Upper lobe of right lung (tissue), 1 donor: Measurements from ENCODE around the gene TEX10. TPM values are rescaled to one million over a fixed set of nuclear protein-coding genes. Genes with fewer than 3 reads are reported as not detected.

Experiments
- ATAC-seq: fragments of 200-7000 bp; cut with Tn5 transposase; one replicate; pipeline ENCODE4 v1.9.1; 2020; ENCODE audit warnings: mild to moderate bottlenecking, moderate library complexity
- DNase-seq: peaks from one replicate; pipeline ENCODE4 v3.0.0-alpha.2; 2020
- H3K27ac ChIP-seq: fragments of 200-600 bp; one replicate; pipeline ENCODE4 v1.8.0; 2022
- H3K27me3 ChIP-seq: fragments of 200-600 bp; one replicate; pipeline ENCODE4 v1.8.0; 2022; ENCODE audit warnings: mild to moderate bottlenecking
- H3K36me3 ChIP-seq: fragments of 200-600 bp; one replicate; pipeline ENCODE4 v1.8.0; 2022
- H3K4me1 ChIP-seq: fragments of 200-600 bp; one replicate; pipeline ENCODE4 v1.8.0; 2022
- H3K4me3 ChIP-seq: fragments of 200-600 bp; one replicate; pipeline ENCODE4 v1.8.0; 2022; ENCODE audit warnings: mild to moderate bottlenecking
- H3K9me3 ChIP-seq: fragments of 200-600 bp; one replicate; pipeline ENCODE4 v1.8.0; 2022
- intact Hi-C: fragments of 100-400 bp; cut with DNase I; formaldehyde crosslinking; loops from one replicate; pipeline ENCODE4 v1.11.0; 2022
- total RNA-seq: library from RNA; stranded (reverse); fragmentation: NEBNext Ultra II Directional; extraction: Animal tissue kit (Norgen Biotek cat#: 25700); gene quantifications from one replicate; pipeline ENCODE4 v1.2.1, GENCODE V29; 2021
- TF ChIP-seq, protein P1 (sequence below): fragments of 200-600 bp; IDR thresholded peaks from one replicate; pipeline ENCODE4 v1.8.0; 2022; ENCODE audit warnings: antibody characterized with exemption
- donor health status: DM: no; HTN: yes; CAD: no; lungs with severe emphysema.

The TEX10 gene
- total RNA-seq, 1 donor from 2014 or later: 13.0 TPM

DNA sequence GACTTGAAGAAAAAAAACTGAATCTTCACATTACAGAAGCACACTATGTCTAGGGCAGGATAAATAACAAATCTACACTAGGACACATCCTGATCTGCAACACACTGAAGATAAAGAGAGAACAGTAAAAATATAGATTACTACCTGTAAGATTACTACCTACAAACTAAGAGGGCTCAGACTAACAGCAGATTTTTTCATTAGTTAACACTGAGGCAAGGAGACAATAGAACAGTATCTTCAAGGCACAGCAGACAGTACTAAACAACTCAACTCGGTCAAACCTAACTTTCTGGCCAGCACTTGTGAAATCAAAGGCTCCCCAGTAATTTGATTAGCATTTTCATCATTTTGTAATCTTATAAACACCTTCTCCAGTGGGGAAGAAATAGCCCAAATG lies 46.5 kb downstream of the TEX10 start:
- intact Hi-C loops: no loop called here
- DNase-seq (no peak), ATAC-seq (no peak)
- peaks cover 53% of the 10 kb centered on the region for H3K36me3 ChIP-seq
- no peaks in the 10 kb centered on the region for H3K27me3 ChIP-seq
- H3K4me3 ChIP-seq: no peak overlapping the region
- H3K9me3 ChIP-seq: no peaks in the 10 kb centered on the region
- no peaks in the 10 kb centered on the region for H3K4me1 ChIP-seq
- TF ChIP-seq, protein P1, sequence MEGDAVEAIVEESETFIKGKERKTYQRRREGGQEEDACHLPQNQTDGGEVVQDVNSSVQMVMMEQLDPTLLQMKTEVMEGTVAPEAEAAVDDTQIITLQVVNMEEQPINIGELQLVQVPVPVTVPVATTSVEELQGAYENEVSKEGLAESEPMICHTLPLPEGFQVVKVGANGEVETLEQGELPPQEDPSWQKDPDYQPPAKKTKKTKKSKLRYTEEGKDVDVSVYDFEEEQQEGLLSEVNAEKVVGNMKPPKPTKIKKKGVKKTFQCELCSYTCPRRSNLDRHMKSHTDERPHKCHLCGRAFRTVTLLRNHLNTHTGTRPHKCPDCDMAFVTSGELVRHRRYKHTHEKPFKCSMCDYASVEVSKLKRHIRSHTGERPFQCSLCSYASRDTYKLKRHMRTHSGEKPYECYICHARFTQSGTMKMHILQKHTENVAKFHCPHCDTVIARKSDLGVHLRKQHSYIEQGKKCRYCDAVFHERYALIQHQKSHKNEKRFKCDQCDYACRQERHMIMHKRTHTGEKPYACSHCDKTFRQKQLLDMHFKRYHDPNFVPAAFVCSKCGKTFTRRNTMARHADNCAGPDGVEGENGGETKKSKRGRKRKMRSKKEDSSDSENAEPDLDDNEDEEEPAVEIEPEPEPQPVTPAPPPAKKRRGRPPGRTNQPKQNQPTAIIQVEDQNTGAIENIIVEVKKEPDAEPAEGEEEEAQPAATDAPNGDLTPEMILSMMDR: no peak
- H3K27ac ChIP-seq: no peak overlapping the region

DNA sequence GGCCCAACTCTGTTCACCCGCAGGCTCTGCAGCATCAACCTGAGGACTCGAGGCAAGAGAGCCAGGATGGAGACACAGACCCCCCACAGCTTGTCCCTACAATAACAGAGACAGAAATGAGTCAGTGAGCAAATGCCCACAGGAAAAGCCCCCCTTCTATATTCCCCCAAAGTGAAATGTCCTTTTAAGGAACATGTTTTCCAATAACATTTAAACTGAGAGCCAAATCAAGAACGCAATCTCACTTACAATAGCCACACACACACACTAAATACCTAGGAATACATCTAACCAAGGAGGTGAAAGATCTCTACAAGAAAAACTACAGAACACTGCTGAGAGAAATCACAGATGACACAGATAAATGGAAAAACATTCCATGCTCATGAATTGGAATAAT lies 49.0 kb downstream of the TEX10 start:
- Histone ChIP-seq H3K4me1 (no peaks in the 10 kb centered on the region), H3K36me3 (peaks cover 54% of the 10 kb centered on the region), H3K9me3 (no peaks in the 10 kb centered on the region), H3K27ac (no peak overlapping the region), H3K27me3 (no peaks in the 10 kb centered on the region), H3K4me3 (no peak overlapping the region)
- ATAC-seq (no peak), DNase-seq (no peak)
- intact Hi-C loops: no loop called here
- TF ChIP-seq, protein P1: no peak

- Histone ChIP-seq H3K9me3 (no peaks in the 10 kb centered on the region), H3K4me3 (no peak overlapping the region), H3K4me1 (no peaks in the 10 kb centered on the region), H3K27me3 (no peaks in the 10 kb centered on the region), H3K27ac (no peak overlapping the region), H3K36me3 (peaks cover 76% of the 10 kb centered on the region)
- intact Hi-C loops: no loop called here
- ATAC-seq (no peak), DNase-seq (no peak)
- TF ChIP-seq, protein P1: no peak
Observed at GRCh38 chr9:100298378-100298777, 54.4 kb downstream of the TEX10 start.

DNA sequence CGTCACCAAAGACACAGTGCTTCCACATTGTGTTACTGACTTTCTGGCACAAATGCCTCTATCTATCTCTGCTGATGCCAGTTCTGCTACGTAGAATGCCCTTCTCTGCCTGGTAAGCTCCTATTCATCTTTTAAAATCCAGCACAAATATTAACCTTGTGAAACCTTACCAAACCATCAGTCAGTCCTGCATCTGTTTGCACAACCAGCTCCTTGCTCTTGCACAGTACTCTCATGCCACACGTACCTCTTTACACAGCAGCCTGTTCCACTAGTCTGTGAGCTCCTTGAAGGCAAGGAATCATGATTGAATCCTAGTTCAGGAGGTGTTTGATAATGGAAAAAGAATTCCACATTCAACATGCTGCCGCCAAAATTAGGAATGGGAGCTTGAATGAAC lies 56.3 kb downstream of the TEX10 start:
- intact Hi-C loops: no loop called here
- Histone ChIP-seq H3K4me1 (no peaks in the 10 kb centered on the region), H3K36me3 (peaks cover 79% of the 10 kb centered on the region), H3K27me3 (no peaks in the 10 kb centered on the region), H3K27ac (no peak overlapping the region), H3K4me3 (no peak overlapping the region), H3K9me3 (no peaks in the 10 kb centered on the region)
- ATAC-seq: no peak
- no peak for DNase-seq
- TF ChIP-seq, protein P1: no peak

GRCh38 chr9:100295240-100295639 lies 57.5 kb downstream of the TEX10 start:
- Histone ChIP-seq H3K4me1 (no peaks in the 10 kb centered on the region), H3K27ac (no peak overlapping the region), H3K9me3 (no peaks in the 10 kb centered on the region), H3K4me3 (no peak overlapping the region), H3K36me3 (peaks cover 75% of the 10 kb centered on the region), H3K27me3 (no peaks in the 10 kb centered on the region)
- DNase-seq (no peak), ATAC-seq (no peak)
- intact Hi-C loops: no loop called here
- TF ChIP-seq, protein P1: no peak

GRCh38 chr9:100294806-100295205 lies 57.9 kb downstream of the TEX10 start:
- H3K36me3 ChIP-seq: peaks cover 71% of the 10 kb centered on the region
- H3K4me1 ChIP-seq: no peaks in the 10 kb centered on the region
- ATAC-seq: no peak
- no peaks in the 10 kb centered on the region for H3K9me3 ChIP-seq
- H3K27me3 ChIP-seq: no peaks in the 10 kb centered on the region
- intact Hi-C loops: no loop called here
- no peak overlapping the region for H3K4me3 ChIP-seq
- no peak for DNase-seq
- no peak overlapping the region for H3K27ac ChIP-seq
- TF ChIP-seq, protein P1: no peak
